ENCODE measurements around the gene PLEKHA7. TPM values are rescaled to one million over a fixed set of nuclear protein-coding genes. Genes with fewer than 3 reads are reported as not detected.

Gene PLEKHA7
- total and polyA plus RNA-seq, 2 of the 13 experiments (the other 11 are each of a cell fraction or from before 2014, with no cell fraction given): 17.5 to 18.7 TPM

- peak; percentile 24; the same call in 1 of the 2 replicates for TF ChIP-seq UBTF (CRISPR knock-in tag; IDR thresholded peaks at IDR 0.05)
- peak; percentile 46 for TF ChIP-seq MNT (IDR thresholded peaks at IDR 0.05)
- peak; percentile 73 for TF ChIP-seq NR2F6 (IDR thresholded peaks at IDR 0.05)
- TF ChIP-seq NR2F6 (CRISPR knock-in tag; IDR thresholded peaks at IDR 0.05): peak; percentile 75
- peak; percentile 85 for TF ChIP-seq TBL1XR1 (IDR thresholded peaks at IDR 0.05; ENCODE audit: borderline replicate concordance, low read length, partially characterized antibody)
- TF ChIP-seq SAP130 (CRISPR knock-in tag; IDR thresholded peaks at IDR 0.05; ENCODE audit: low read depth): peak; percentile 50
- no peak for TF ChIP-seq RFX5 (IDR thresholded peaks at IDR 0.05; ENCODE audit: low read depth, low read length)
- TF ChIP-seq ZNF710 (CRISPR knock-in tag; IDR thresholded peaks at IDR 0.05; ENCODE audit: borderline replicate concordance): 0 out of 2 replicates have a peak, but pooled peaks have one; percentile 38
- TF ChIP-seq PRDM10 (CRISPR knock-in tag; IDR thresholded peaks at IDR 0.05; ENCODE audit: low read depth): peak; percentile 89
- TF ChIP-seq NCOR1 (IDR thresholded peaks at IDR 0.05; ENCODE audit: borderline replicate concordance, low read length): peak; percentile 38; the same call in 1 of the 2 replicates
- no peak for TF ChIP-seq ZNF770 (CRISPR knock-in tag; IDR thresholded peaks at IDR 0.05)
- TF ChIP-seq HMG20A (CRISPR knock-in tag; IDR thresholded peaks at IDR 0.05; ENCODE audit: borderline replicate concordance): peak; percentile 39; the same call in 1 of the 2 replicates
- peak; percentile 33; the same call in 1 of the 2 replicates for TF ChIP-seq ZNF331 (CRISPR knock-in tag; IDR thresholded peaks at IDR 0.05)
- TF ChIP-seq XRCC5 (optimal IDR thresholded peaks at IDR 0.05; ENCODE audit: low read length): peak; percentile 47
- TF ChIP-seq ZNF709 (CRISPR knock-in tag; IDR thresholded peaks at IDR 0.05): no peak
- peak; percentile 51; the same call in 1 of the 2 replicates for TF ChIP-seq TBX2 (CRISPR knock-in tag; IDR thresholded peaks at IDR 0.05; ENCODE audit: borderline replicate concordance)
- TF ChIP-seq ZBTB20 (CRISPR knock-in tag; IDR thresholded peaks at IDR 0.05; ENCODE audit: borderline replicate concordance, low read depth): no peak
Observed at GRCh38 chr11:16804104-16804947, 209.9 kb downstream of the PLEKHA7 start (continued).
